ENCODE measurements around the gene HELB.

The HELB gene

GRCh38 chr12:66352197-66352596, 49.9 kb downstream of the HELB start:
- peak; percentile 25; the same call in 1 of the 2 replicates for TF ChIP-seq CTCF (IDR thresholded peaks at IDR 0.05; ENCODE audit: low read depth, low read length)
- no peak overlapping the region for H3K4me3 ChIP-seq (ENCODE audit: low read depth, low read length)

- no peak for TF ChIP-seq CTCF (IDR thresholded peaks at IDR 0.05; ENCODE audit: low read depth, low read length)
- no peak overlapping the region for H3K4me3 ChIP-seq (ENCODE audit: low read depth, low read length)
Observed at GRCh38 chr12:66352899-66353298, 50.6 kb downstream of the HELB start.

- no peak overlapping the region for H3K4me3 ChIP-seq (ENCODE audit: low read depth, low read length)
- TF ChIP-seq CTCF (IDR thresholded peaks at IDR 0.05; ENCODE audit: low read depth, low read length), result no peak
Observed at GRCh38 chr12:66354291-66354690, 52.0 kb downstream of the HELB start.

- H3K4me3 ChIP-seq (ENCODE audit: low read depth, low read length), result no peak overlapping the region
- no peak for TF ChIP-seq CTCF (IDR thresholded peaks at IDR 0.05; ENCODE audit: low read depth, low read length)
Observed at GRCh38 chr12:66359300-66359699, 57.0 kb downstream of the HELB start.

- no peak for TF ChIP-seq CTCF (IDR thresholded peaks at IDR 0.05; ENCODE audit: low read depth, low read length)
- no peak overlapping the region for H3K4me3 ChIP-seq (ENCODE audit: low read depth, low read length)
Observed at GRCh38 chr12:66361703-66362102, 59.4 kb downstream of the HELB start.

- TF ChIP-seq CTCF (IDR thresholded peaks at IDR 0.05; ENCODE audit: low read depth, low read length), result no peak
Observed at GRCh38 chr12:66365718-66366490, 63.6 kb downstream of the HELB start.

GRCh38 chr12:66367015-66367667, 64.8 kb downstream of the HELB start:
- H3K4me3 ChIP-seq (ENCODE audit: low read depth, low read length), result no peak overlapping the region
- TF ChIP-seq CTCF (IDR thresholded peaks at IDR 0.05; ENCODE audit: low read depth, low read length), result no peak

More at GRCh38 chr12:66365718-66366490, 63.6 kb downstream of the HELB start:
- no peak overlapping the region for H3K4me3 ChIP-seq (ENCODE audit: low read depth, low read length)

Measured in WI38 (cell line).